ENCODE results near the gene PHF8.
A peak's percentile ranks its signal among the peaks of the same experiment; 100 is the strongest.

The PHF8 gene

DNA sequence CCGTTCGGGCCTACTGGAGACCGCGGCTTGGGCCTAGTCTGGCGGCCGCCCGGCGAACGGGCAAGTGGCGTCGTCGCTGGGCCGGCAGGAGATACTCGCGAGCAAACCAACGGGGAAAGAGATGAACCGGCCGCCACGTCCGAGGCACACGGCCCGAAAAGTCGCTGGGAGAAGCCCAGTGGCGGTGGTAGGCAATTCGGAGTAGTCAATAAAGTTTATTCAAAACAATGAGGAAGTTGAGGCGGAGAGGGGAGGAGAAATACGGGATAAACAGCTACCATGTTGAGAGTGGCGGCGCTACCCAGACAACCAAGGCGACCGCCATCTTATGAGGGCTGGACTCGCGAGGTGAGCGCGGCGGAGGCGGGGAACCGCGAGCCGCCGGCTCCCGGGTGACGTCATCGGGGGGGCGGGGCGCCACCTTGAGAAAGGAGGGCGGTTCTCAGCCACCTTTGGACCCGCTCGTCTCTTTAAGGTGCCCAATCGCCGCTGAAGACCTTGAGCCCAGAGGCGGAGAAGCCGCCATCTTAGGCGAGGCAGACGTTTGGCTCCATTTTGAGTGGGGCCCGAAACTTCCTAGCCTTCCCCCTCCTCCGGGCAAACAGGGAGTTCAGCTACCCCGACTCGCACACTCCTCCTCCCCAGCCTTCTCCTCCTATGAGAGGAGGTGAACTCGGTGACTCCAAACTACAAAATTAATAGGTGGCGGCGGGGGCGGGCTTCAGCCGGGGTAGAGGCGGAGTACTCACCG lies at the start of gene PHF8:
Gene PHF8 (minus strand): TSS at position 348 of the 751 bp plus-strand sequence. CDS start 1,745 bp downstream, outside the sequence.
- DNase-seq: peak; percentile 93

GRCh38 chrX:54093571-54093970 lies 49.3 kb upstream of the PHF8 start:
- DNase-seq: no peak

DNA sequence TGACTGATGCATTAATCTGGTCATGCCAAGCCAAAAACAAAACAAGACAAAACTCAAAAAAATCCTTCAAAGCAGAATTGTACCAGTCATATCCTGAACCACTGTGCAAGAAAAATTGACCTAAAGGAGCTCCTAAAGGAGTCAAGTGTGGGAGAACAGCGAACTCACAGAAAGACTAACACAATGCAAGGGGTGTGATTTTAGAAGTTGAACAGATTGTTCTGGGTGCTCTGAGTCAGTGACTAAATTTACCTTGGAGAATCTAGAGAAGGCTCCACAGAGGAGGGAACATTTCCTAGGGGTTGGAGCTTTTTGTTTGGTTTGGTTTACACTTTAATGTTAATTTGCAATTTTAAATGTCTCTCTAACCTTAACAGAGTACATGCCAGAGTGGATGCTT lies 48.9 kb upstream of the PHF8 start:
- no peak for DNase-seq

GRCh38 chrX:54090880-54091279 lies 46.6 kb upstream of the PHF8 start:
- DNase-seq: no peak

GRCh38 chrX:54089191-54089590 lies 44.9 kb upstream of the PHF8 start:
- no peak for DNase-seq

- DNase-seq: no peak
Observed at GRCh38 chrX:54087661-54088060, 43.4 kb upstream of the PHF8 start.

GRCh38 chrX:54085666-54086065 lies 41.4 kb upstream of the PHF8 start:
- DNase-seq: no peak

DNA sequence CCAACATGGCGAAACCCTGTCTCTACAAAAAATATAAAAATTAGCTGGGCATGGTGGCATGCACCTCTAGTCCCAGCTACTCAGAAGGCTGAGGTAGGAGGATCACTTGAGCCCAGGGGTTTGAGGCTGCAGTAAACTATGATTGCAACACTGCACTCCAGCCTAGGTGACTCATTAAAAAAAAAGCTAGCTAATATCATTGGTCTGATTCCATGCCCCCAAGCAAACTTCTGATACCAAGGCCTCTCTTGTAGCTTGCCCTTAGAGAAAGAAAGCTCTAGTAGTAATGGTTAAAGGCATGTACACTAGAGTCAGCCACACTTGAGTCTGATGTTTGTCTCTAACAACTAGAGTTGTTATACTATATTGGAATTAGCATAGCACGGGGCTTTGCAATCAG lies 32.6 kb upstream of the PHF8 start:
- no peak for DNase-seq

- DNase-seq: no peak
Observed at GRCh38 chrX:54074826-54075225, 30.6 kb upstream of the PHF8 start.

- no peak for DNase-seq
Observed at GRCh38 chrX:54067766-54068165, 23.5 kb upstream of the PHF8 start.

- DNase-seq: no peak
Observed at GRCh38 chrX:54066841-54067240, 22.6 kb upstream of the PHF8 start.

GRCh38 chrX:54064564-54064963 lies 20.3 kb upstream of the PHF8 start:
- DNase-seq: no peak

DNA sequence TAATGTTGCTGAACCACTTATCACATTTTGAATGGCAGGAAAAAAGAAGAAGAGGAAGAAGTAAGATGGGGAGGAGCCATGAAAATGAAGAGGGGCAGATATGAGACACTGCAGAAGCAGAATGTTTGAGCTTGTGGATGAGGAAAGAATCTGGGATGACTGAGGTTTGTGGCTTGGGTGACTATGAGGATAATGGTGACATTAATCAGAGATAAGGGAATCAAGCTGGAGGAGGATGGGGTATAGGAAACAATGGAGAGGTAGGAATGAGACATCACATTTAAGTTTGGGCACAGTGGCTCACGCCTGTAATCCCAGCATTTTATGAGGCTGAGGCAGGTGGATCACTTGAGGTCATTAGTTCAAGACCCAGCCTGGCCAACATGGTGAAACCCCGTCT lies 19.1 kb upstream of the PHF8 start:
- DNase-seq: no peak

DNA sequence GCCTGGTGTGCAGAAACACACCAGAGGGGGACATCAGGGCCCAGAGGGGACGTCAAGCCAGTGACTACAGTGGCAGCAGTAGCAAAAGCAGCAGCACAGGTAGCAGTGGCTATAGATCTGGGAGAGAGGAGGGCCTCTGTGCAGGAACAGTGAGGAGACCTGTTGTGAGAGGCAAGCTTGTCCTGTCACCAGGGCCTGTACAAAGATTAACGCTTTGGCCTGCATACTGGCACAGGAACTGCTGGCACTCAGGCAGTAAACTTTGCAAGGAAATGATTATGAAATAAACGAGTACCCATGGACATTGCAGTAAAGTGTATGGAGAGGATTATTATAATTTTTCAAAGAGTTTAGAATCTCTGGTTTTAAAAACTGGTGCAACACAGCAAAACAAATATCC lies 5.5 kb upstream of the PHF8 start:
- no peak for DNase-seq

- DNase-seq: no peak
Observed at GRCh38 chrX:54048412-54048811, 4.1 kb upstream of the PHF8 start.

GRCh38 chrX:54045563-54046228 lies 1.4 kb upstream of the PHF8 start:
- DNase-seq: peak; percentile 51

DNA sequence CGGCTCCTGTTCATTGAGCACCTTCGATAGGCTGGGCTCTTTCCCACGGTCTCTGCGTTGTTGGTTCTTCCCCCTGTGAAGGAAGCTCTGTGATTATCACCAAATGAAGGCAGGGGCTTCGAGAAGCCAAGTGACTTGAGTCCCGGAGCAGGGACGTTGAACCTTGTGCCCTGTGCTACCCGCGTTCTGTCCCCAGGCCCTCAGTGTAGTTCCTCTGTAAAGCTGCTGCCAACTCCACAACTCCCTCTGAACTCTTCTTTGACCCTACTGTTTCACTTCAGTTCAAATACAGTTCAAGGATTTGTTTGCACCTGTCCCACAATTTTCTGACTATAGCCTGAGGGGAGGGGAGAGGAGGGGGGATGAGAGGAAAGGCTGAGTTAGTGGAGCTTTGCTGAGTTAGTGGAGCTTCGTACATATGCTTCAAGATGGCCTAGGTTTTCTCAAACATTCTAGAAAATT lies 635 bp upstream of the PHF8 start:
- no peak for DNase-seq

DNA sequence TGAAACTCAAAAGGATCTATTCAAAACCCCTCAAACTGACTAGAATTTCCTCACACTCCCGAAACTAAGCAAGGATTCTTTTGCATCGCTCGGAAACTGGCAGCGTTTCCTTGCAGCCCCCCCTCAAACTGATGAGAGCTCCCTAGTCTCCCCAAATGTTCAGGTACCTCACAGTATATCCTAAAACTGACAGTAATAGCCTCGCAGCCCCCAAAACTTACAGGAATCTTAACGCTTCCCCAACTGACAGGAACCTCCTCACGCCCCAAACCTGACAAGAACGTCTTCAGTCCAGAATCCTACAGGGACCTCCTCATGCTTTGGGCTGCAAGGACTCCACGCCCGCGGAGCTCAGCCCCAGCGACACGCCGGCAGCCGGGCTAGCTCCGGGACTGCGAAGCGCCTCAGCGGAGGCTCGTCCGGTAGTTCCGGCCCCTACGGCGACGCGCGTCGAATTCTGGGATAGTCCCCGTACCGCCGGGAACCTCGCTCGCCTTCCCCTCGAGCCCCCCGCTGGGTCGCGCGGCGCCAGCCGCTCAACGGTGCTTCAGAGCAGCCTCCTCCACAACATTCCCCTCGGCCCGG lies 640 bp downstream of the PHF8 start:
- no peak for DNase-seq

DNA sequence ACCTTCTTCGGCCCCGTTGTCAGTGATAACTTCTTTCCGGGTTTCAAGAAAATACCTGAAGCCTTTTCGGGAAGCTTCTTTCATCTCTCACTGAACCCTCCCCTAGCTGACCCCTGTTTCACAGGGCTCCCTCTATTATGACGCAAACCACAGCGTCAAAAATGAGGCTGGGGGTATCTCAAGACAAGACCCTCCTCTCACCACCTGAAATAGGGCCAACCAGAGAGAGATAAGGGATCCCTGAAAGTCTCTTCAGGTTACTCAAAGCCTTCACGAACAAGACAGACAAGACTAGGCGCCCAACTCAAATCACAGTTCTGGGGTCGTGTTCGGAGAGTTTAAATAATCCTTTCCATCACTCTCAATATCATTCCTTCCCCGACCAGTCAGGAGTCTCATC lies 1.2 kb downstream of the PHF8 start:
- no peak for DNase-seq

GRCh38 chrX:54042609-54043021 lies 1.7 kb downstream of the PHF8 start:
- no peak for DNase-seq

GRCh38 chrX:54030329-54030728 lies 13.9 kb downstream of the PHF8 start:
- no peak for DNase-seq

GRCh38 chrX:54029529-54030143 lies 14.6 kb downstream of the PHF8 start:
- DNase-seq: peak; percentile 24

- no peak for DNase-seq
Observed at GRCh38 chrX:54024350-54024749, 19.9 kb downstream of the PHF8 start.

Measured in DMS153 (cell line).